Sigmoid colon (tissue), 7 donors: ENCODE results near the gene PPM1A. TPM values are rescaled to one million over a fixed set of nuclear protein-coding genes. Genes with fewer than 3 reads are reported as not detected.

Experiments used
- DNase-seq: peaks from one replicate; pipeline ENCODE4 v3.0.0-alpha.2; 2019
- H3K27ac ChIP-seq, 4 donors: fragments of 200-600 bp; sonication (generic); one replicate each; pipeline ENCODE4 v1.5.1; 2016 to 2019; ENCODE audit warnings: mild to moderate bottlenecking in 1 of 4
- H3K27me3 ChIP-seq, 3 donors: fragments of 200-600 bp; sonication (generic); one replicate each; pipeline ENCODE4 v1.5.1; 2019; ENCODE audit warnings: mild to moderate bottlenecking in 1 of 3
- H3K36me3 ChIP-seq, 4 donors: fragments of 200-600 bp; sonication (generic); one replicate each; pipeline ENCODE4 v1.5.1; 2016 to 2019
- H3K4me1 ChIP-seq, 4 donors: fragments of 200-600 bp; sonication (generic); one replicate each; pipeline ENCODE4 v1.5.1; 2017 to 2019
- H3K4me3 ChIP-seq, 4 donors: fragments of 200-600 bp; sonication (generic); one replicate each; pipeline ENCODE4 v1.5.1; 2017 to 2019; ENCODE audit warnings: mild to moderate bottlenecking in 2 of 4, moderate library complexity in 1 of 4
- H3K9me3 ChIP-seq, 4 donors: fragments of 200-600 bp in 3 of 4; sonication (generic) in 3 of 4; one replicate each; pipeline versions ENCODE4 v1.5.1 to v1.6.1; 2013 to 2019
- CTCF ChIP-seq, 4 experiments: fragments of 450-650 bp in 3 of 4; fragments of 200-600 bp in 1 of 4; IDR thresholded peaks; one replicate each; pipeline ENCODE4 v1.5.1; 2016 to 2019; ENCODE audit warnings: antibody characterized with exemption in 4 of 4, mild to moderate bottlenecking in 3 of 4, moderate library complexity in 2 of 4
- EP300 ChIP-seq, 4 donors: sonication (generic); formaldehyde crosslinking; IDR thresholded peaks; one replicate each; pipeline ENCODE4 v1.6.1; 2017; ENCODE audit warnings: antibody characterized with exemption in 4 of 4
- POLR2A ChIP-seq, 2 donors: fragments of 450-650 bp; IDR thresholded peaks; one replicate each; pipeline ENCODE4 v1.6.1; 2016; ENCODE audit warnings: antibody characterized with exemption in 2 of 2, mild to moderate bottlenecking in 2 of 2, moderate library complexity in 2 of 2
- POLR2AphosphoS5 ChIP-seq, 4 donors: sonication (generic); formaldehyde crosslinking; IDR thresholded peaks; one replicate each; pipeline ENCODE4 v1.6.1; 2017; ENCODE audit warnings: antibody characterized with exemption in 4 of 4
- WGBS, 2 donors: extraction: QIAGEN DNeasy Blood & Tissue Kit; methylation state at CpG; one replicate each; pipeline ENCODE4 v1.1.7; 2013; 5-methylcytosine and 5-hydroxymethylcytosine counted together
- intact Hi-C: fragments of 100-400 bp; cut with DNase I; formaldehyde crosslinking; loops from one replicate; pipeline ENCODE4 v1.15.1; 2023
- polyA plus RNA-seq, 3 donors: library from polyadenylated mRNA; stranded (reverse); fragments of 200-250 nt; gene quantifications; one replicate each; pipeline ENCODE4 v1.2.3, GENCODE V29; 2013
- total RNA-seq, 4 donors: library from RNA; depleted of rRNA; stranded (reverse); fragments of >200 nt; gene quantifications; one replicate each; pipeline ENCODE4 v1.1.0, GENCODE V29; 2016
- donor health status: healthy with polysubstance abuse.
- donor health status: Bipolar disorder and iron deficiency.
- donor health status: healthy.

The PPM1A gene
- total and polyA plus RNA-seq, 7 donors: 34.9 to 116 (median 55.6) TPM

DNA sequence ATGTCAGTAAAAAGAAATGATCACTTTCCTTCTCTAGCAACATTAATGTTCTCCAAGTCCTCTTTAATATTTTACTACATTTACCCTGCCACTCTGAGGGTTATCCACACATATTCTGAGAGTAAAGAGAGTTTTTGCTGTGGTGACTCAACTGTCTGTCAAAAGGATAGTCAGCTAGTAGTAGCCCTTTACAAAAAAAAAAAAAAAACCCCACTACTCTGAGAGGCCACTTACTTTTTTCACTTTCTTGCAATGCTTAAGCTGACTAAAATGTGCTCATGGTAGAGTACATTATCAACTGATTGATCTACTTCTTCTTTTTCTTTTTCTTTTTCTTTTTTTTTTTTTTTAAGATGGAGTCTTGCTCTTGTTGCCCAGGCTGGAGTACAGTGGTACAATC, 27.6 kb upstream of the PPM1A start:
- Histone ChIP-seq H3K9me3 (no peaks in the 10 kb centered on the region), H3K36me3 (no peaks in the 10 kb centered on the region), H3K4me1 (peaks cover 0 to 28% (median 20%) of the 10 kb centered on the region in 4 donors), H3K27ac (no peak overlapping the region), H3K4me3 (no peak overlapping the region), H3K27me3 (no peaks in the 10 kb centered on the region)
- no peak for DNase-seq
- intact Hi-C loops: no loop called here
- TF ChIP-seq EP300 (IDR thresholded peaks at IDR 0.05) (no peak), POLR2AphosphoS5 (IDR thresholded peaks at IDR 0.05) (no peak), POLR2A (IDR thresholded peaks at IDR 0.05) (no peak), CTCF (IDR thresholded peaks at IDR 0.05) (no peak)

- WGBS, 2 donors: 85 to 86% methylated on average over 4 of the region's 4 CpGs
- Histone ChIP-seq H3K4me3 (no peak overlapping the region), H3K27ac (no peak overlapping the region), H3K27me3 (no peaks in the 10 kb centered on the region), H3K36me3 (no peaks in the 10 kb centered on the region), H3K4me1 (peaks cover 0 to 14% (median 7%) of the 10 kb centered on the region in 4 donors), H3K9me3 (no peaks in the 10 kb centered on the region)
- DNase-seq: no peak
- intact Hi-C loops: no loop called here
- TF ChIP-seq CTCF (IDR thresholded peaks at IDR 0.05) (no peak), POLR2A (IDR thresholded peaks at IDR 0.05) (no peak)
Measured at GRCh38 chr14:60222820-60223219, 26.2 kb upstream of the PPM1A start.

DNA sequence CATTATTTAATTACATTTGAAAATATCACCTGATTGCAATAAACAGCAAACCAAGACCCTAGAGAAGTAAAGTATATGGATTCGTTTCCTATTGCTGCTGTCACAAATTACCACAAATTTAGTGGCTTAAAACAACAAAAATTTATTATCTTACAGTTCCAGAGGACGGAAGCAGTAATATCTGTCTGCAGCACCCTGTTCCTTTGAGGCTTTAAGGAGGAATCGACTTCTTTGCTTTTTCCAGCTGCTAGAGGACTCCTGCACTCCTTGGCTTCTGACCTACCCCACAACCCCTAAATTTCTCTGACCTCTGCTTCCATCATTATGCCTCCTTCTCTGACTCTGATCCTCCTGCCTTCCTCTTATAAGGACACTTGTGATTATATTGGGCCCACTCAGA, 23.8 kb upstream of the PPM1A start:
- H3K27ac ChIP-seq: no peak overlapping the region
- intact Hi-C loops: no loop called here
- no peaks in the 10 kb centered on the region for H3K27me3 ChIP-seq
- TF ChIP-seq POLR2AphosphoS5 (IDR thresholded peaks at IDR 0.05): no peak
- no peak for TF ChIP-seq CTCF (IDR thresholded peaks at IDR 0.05)
- TF ChIP-seq POLR2A (IDR thresholded peaks at IDR 0.05): no peak
- TF ChIP-seq EP300 (IDR thresholded peaks at IDR 0.05): no peak
- H3K4me1 ChIP-seq: peaks cover 0 to 12% (median 4%) of the 10 kb centered on the region in 4 donors
- no peaks in the 10 kb centered on the region for H3K9me3 ChIP-seq
- H3K36me3 ChIP-seq: no peaks in the 10 kb centered on the region
- no peak overlapping the region for H3K4me3 ChIP-seq
- WGBS, 2 donors: 68 to 86% methylated on average over 3 of the region's 3 CpGs
- no peak for DNase-seq

GRCh38 chr14:60226298-60226697, 22.7 kb upstream of the PPM1A start:
- 39 to 78% methylated on average over 2 of the region's 2 CpGs for WGBS, 2 donors
- no peaks in the 10 kb centered on the region for H3K36me3 ChIP-seq
- peaks cover 0 to 12% (median 4%) of the 10 kb centered on the region in 4 donors for H3K4me1 ChIP-seq
- no peak overlapping the region for H3K4me3 ChIP-seq
- intact Hi-C loops: no loop called here
- H3K9me3 ChIP-seq: no peaks in the 10 kb centered on the region
- TF ChIP-seq EP300 (IDR thresholded peaks at IDR 0.05) (no peak), POLR2A (IDR thresholded peaks at IDR 0.05) (no peak), CTCF (IDR thresholded peaks at IDR 0.05) (no peak), POLR2AphosphoS5 (IDR thresholded peaks at IDR 0.05) (no peak)
- H3K27ac ChIP-seq: no peak overlapping the region
- DNase-seq: no peak
- no peaks in the 10 kb centered on the region for H3K27me3 ChIP-seq

DNA sequence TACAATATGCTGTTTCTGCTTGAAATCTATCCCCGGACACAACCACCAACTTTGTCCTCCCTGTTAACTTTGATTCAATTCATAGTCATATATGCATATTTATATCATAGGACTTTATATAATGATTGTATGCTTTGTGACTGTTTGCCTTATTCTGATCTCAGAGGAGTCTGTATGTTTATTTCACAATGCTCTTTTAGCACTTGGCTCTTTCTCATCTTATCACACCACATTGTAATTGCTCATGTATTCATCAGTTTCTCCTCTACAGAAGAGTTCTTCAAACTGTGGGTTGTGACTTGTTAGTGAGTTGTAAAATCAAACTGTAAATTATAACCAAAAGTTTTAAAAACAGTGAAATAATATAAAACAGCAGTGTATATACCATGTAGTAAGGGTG, 21.7 kb upstream of the PPM1A start:
- intact Hi-C loops: no loop called here
- 86 to 91% methylated on average over 1 of the region's 1 CpG for WGBS, 2 donors
- Histone ChIP-seq H3K4me1 (peaks cover 0 to 8% (median 4%) of the 10 kb centered on the region in 4 donors), H3K9me3 (peaks cover 0 to 2% (median 0%) of the 10 kb centered on the region in 4 donors), H3K27me3 (no peaks in the 10 kb centered on the region), H3K4me3 (no peak overlapping the region), H3K27ac (no peak overlapping the region), H3K36me3 (no peaks in the 10 kb centered on the region)
- no peak for DNase-seq
- no peak for TF ChIP-seq CTCF (IDR thresholded peaks at IDR 0.05)
- no peak for TF ChIP-seq POLR2AphosphoS5 (IDR thresholded peaks at IDR 0.05)
- TF ChIP-seq EP300 (IDR thresholded peaks at IDR 0.05): no peak
- TF ChIP-seq POLR2A (IDR thresholded peaks at IDR 0.05): no peak
